ENCODE measurements around the gene LYPD3.

The LYPD3 gene

GRCh38 chr19:43483281-43483680 lies 17.9 kb upstream of the LYPD3 start:
- DNase-seq: no peak

- DNase-seq: no peak
These were observed 16.8 kb upstream of the LYPD3 start for GRCh38 chr19:43482193-43482592.

GRCh38 chr19:43481701-43482100 lies 16.3 kb upstream of the LYPD3 start:
- DNase-seq: no peak

GRCh38 chr19:43480574-43480973 lies 15.2 kb upstream of the LYPD3 start:
- no peak for DNase-seq

- DNase-seq: no peak
These were observed 14.7 kb upstream of the LYPD3 start for GRCh38 chr19:43479961-43480561.

- no peak for DNase-seq
These were observed 13.8 kb upstream of the LYPD3 start for GRCh38 chr19:43479226-43479625.

- DNase-seq: no peak
These were observed 12.9 kb upstream of the LYPD3 start for GRCh38 chr19:43478323-43478722.

GRCh38 chr19:43476606-43477005 lies 11.2 kb upstream of the LYPD3 start:
- DNase-seq: no peak

GRCh38 chr19:43474986-43475705 lies 9.7 kb upstream of the LYPD3 start:
- DNase-seq: peak; percentile 81

GRCh38 chr19:43474487-43474886 lies 9.1 kb upstream of the LYPD3 start:
- DNase-seq: no peak

GRCh38 chr19:43471091-43471490 lies 5.7 kb upstream of the LYPD3 start:
- DNase-seq: no peak

GRCh38 chr19:43470288-43470687 lies 4.9 kb upstream of the LYPD3 start:
- DNase-seq: no peak

- DNase-seq: no peak
These were observed 3.7 kb upstream of the LYPD3 start for GRCh38 chr19:43469160-43469480.

GRCh38 chr19:43468354-43469159 lies 3.1 kb upstream of the LYPD3 start:
- DNase-seq: no peak

- no peak for DNase-seq
These were observed 2.3 kb upstream of the LYPD3 start for GRCh38 chr19:43467730-43468129.

- no peak for DNase-seq
These were observed 1.9 kb upstream of the LYPD3 start for GRCh38 chr19:43467276-43467675.

- DNase-seq: no peak
These were observed 1.4 kb upstream of the LYPD3 start for GRCh38 chr19:43466793-43467192.

GRCh38 chr19:43464134-43464775 lies 1.2 kb downstream of the LYPD3 start:
- peak; percentile 74 for DNase-seq

- DNase-seq: peak; percentile 99
These were observed 1.9 kb downstream of the LYPD3 start for GRCh38 chr19:43463381-43464133.

- DNase-seq: peak; percentile 99
These were observed 2.5 kb downstream of the LYPD3 start for GRCh38 chr19:43462785-43463380.

- no peak for DNase-seq
These were observed 3.0 kb downstream of the LYPD3 start for GRCh38 chr19:43462383-43462782.

GRCh38 chr19:43461303-43461702 lies 4.1 kb downstream of the LYPD3 start:
- no peak for DNase-seq

All from NCI-H1105 treated with DMSO at 0.1 percent for 48 hours (cell line).